Measurements from ENCODE around the gene TBX5.

TBX5 gene

GRCh38 chr12:114314974-114315720, 90.8 kb downstream of the TBX5 start:
- H3K27ac ChIP-seq (ENCODE audit: low read depth, low read length), result no peak overlapping the region
- H3F3A ChIP-seq (ENCODE audit: control insufficient read depth, insufficient read depth), result no peaks in the 10 kb centered on the region
- H3K4me2 ChIP-seq (ENCODE audit: low read length), result no peak overlapping the region
- no peaks in the 10 kb centered on the region for H3K9me2 ChIP-seq (replicated peaks; ENCODE audit: control insufficient read depth, low read length)
- H3K9me3 ChIP-seq (ENCODE audit: control insufficient read depth, insufficient read depth, low read length), result no peaks in the 10 kb centered on the region
- TF ChIP-seq, protein P1, sequence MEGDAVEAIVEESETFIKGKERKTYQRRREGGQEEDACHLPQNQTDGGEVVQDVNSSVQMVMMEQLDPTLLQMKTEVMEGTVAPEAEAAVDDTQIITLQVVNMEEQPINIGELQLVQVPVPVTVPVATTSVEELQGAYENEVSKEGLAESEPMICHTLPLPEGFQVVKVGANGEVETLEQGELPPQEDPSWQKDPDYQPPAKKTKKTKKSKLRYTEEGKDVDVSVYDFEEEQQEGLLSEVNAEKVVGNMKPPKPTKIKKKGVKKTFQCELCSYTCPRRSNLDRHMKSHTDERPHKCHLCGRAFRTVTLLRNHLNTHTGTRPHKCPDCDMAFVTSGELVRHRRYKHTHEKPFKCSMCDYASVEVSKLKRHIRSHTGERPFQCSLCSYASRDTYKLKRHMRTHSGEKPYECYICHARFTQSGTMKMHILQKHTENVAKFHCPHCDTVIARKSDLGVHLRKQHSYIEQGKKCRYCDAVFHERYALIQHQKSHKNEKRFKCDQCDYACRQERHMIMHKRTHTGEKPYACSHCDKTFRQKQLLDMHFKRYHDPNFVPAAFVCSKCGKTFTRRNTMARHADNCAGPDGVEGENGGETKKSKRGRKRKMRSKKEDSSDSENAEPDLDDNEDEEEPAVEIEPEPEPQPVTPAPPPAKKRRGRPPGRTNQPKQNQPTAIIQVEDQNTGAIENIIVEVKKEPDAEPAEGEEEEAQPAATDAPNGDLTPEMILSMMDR (IDR thresholded peaks at IDR 0.05; ENCODE audit: low read depth, low read length, poor library complexity, severe bottlenecking), result no peak
- no peak for TF ChIP-seq EZH2phosphoT487 (IDR thresholded peaks at IDR 0.05; ENCODE audit: borderline replicate concordance, low read length)
- H3K4me3 ChIP-seq (ENCODE audit: low read length), result no peak overlapping the region
- no peaks in the 10 kb centered on the region for H3K27me3 ChIP-seq (ENCODE audit: control insufficient read depth, low read length)
- no peaks in the 10 kb centered on the region for H3K36me3 ChIP-seq (ENCODE audit: control insufficient read depth, low read length)
- no peaks in the 10 kb centered on the region for H3K4me1 ChIP-seq (ENCODE audit: control insufficient read depth, low read length)
- H3K79me2 ChIP-seq (ENCODE audit: control insufficient read depth, low read length), result no peaks in the 10 kb centered on the region
- no peaks in the 10 kb centered on the region for H4K20me1 ChIP-seq (ENCODE audit: control insufficient read depth, insufficient read depth, low read depth, low read length)

- Histone ChIP-seq H3K27ac (ENCODE audit: low read depth, low read length) (no peak overlapping the region), H3K4me1 (ENCODE audit: control insufficient read depth, low read length) (no peaks in the 10 kb centered on the region), H3K4me2 (ENCODE audit: low read length) (no peak overlapping the region), H3K9me2 (replicated peaks; ENCODE audit: control insufficient read depth, low read length) (no peaks in the 10 kb centered on the region), H3K27me3 (ENCODE audit: control insufficient read depth, low read length) (no peaks in the 10 kb centered on the region), H3K4me3 (ENCODE audit: low read length) (no peak overlapping the region), H3K9me3 (ENCODE audit: control insufficient read depth, insufficient read depth, low read length) (no peaks in the 10 kb centered on the region), H3K36me3 (ENCODE audit: control insufficient read depth, low read length) (no peaks in the 10 kb centered on the region), H3F3A (ENCODE audit: control insufficient read depth, insufficient read depth) (no peaks in the 10 kb centered on the region), H3K79me2 (ENCODE audit: control insufficient read depth, low read length) (no peaks in the 10 kb centered on the region), H4K20me1 (ENCODE audit: control insufficient read depth, insufficient read depth, low read depth, low read length) (no peaks in the 10 kb centered on the region)
- TF ChIP-seq EZH2phosphoT487 (IDR thresholded peaks at IDR 0.05; ENCODE audit: borderline replicate concordance, low read length), result no peak
- TF ChIP-seq, protein P1 (IDR thresholded peaks at IDR 0.05; ENCODE audit: low read depth, low read length, poor library complexity, severe bottlenecking), result no peak
These were observed 91.5 kb downstream of the TBX5 start for GRCh38 chr12:114314403-114314802.

DNA sequence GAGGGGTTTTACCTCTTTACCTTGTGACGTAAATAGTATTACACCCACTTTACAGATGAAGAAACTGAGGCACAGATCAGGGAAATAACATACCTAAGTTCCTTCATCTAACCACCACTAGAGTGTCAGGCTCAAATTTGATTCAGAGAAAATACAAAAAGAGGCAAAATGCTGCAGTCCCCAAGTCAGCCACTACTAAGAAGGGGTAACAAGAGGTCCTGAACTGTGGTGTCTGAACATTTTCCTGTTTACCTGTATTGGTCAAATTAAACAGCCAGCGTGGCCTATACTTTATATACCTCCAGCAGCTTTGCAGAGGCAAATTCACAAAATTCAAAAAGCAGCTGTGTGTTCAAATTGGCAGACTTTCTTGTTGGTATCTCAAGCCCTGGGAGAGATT, 92.0 kb downstream of the TBX5 start:
- Histone ChIP-seq H3K4me1 (ENCODE audit: control insufficient read depth, low read length) (no peaks in the 10 kb centered on the region), H3K9me2 (replicated peaks; ENCODE audit: control insufficient read depth, low read length) (no peaks in the 10 kb centered on the region), H3K9me3 (ENCODE audit: control insufficient read depth, insufficient read depth, low read length) (no peaks in the 10 kb centered on the region), H3F3A (ENCODE audit: control insufficient read depth, insufficient read depth) (no peaks in the 10 kb centered on the region), H3K4me2 (ENCODE audit: low read length) (no peak overlapping the region), H3K79me2 (ENCODE audit: control insufficient read depth, low read length) (no peaks in the 10 kb centered on the region), H4K20me1 (ENCODE audit: control insufficient read depth, insufficient read depth, low read depth, low read length) (no peaks in the 10 kb centered on the region), H3K36me3 (ENCODE audit: control insufficient read depth, low read length) (no peaks in the 10 kb centered on the region), H3K4me3 (ENCODE audit: low read length) (no peak overlapping the region), H3K27ac (ENCODE audit: low read depth, low read length) (no peak overlapping the region), H3K27me3 (ENCODE audit: control insufficient read depth, low read length) (no peaks in the 10 kb centered on the region)
- TF ChIP-seq EZH2phosphoT487 (IDR thresholded peaks at IDR 0.05; ENCODE audit: borderline replicate concordance, low read length), result no peak
- TF ChIP-seq, protein P1 (IDR thresholded peaks at IDR 0.05; ENCODE audit: low read depth, low read length, poor library complexity, severe bottlenecking), result no peak

All from DOHH2 (cell line).